GM23248 (cell line): ENCODE results near the gene SNX24.

Source experiments
- EZH2 ChIP-seq: fragments of 200-600 bp; sonication (generic); IDR thresholded peaks from 2 replicates; pipeline ENCODE4 v1.6.1; 2018; ENCODE audit warnings: antibody characterized with exemption, mild to moderate bottlenecking; ENCODE audit not compliant: insufficient read depth, poor library complexity, severe bottlenecking
- EZH2phosphoT487 ChIP-seq: fragments of 200-600 bp; sonication (generic); IDR thresholded peaks from 2 replicates; pipeline ENCODE4 v1.6.1; 2018; ENCODE audit warnings: antibody characterized with exemption, moderate library complexity, mild to moderate bottlenecking, low read depth; ENCODE audit not compliant: insufficient read depth

GRCh38 chr5:122924203-122924602, 78.8 kb downstream of the SNX24 start:
- no peak for TF ChIP-seq EZH2
- TF ChIP-seq EZH2phosphoT487, result no peak
